Thyroid gland (tissue), 4 donors: ENCODE data around the gene ALOX12. TPM values are rescaled to one million over a fixed set of nuclear protein-coding genes. Genes with fewer than 3 reads are reported as not detected.
A peak's percentile ranks its signal among the peaks of the same experiment; 100 is the strongest.

Source experiments
- DNase-seq, 2 donors: peaks; one replicate each; pipeline ENCODE4 v3.0.0-alpha.2; 2019
- H3K27ac ChIP-seq, 3 donors: fragments of 200-600 bp; sonication (generic); 1 replicate in 2 of 3; 2 replicates in 1 of 3; pipeline ENCODE4 v1.5.1; 2016 to 2019; ENCODE audit warnings: mild to moderate bottlenecking in 1 of 3, moderate library complexity in 1 of 3
- H3K27me3 ChIP-seq: fragments of 200-600 bp; sonication (generic); one replicate; pipeline ENCODE4 v1.5.1; 2019
- H3K36me3 ChIP-seq, 2 donors: fragments of 200-600 bp; sonication (generic); one replicate each; pipeline ENCODE4 v1.5.1; 2016 to 2019
- H3K4me1 ChIP-seq, 2 donors: fragments of 200-600 bp; sonication (generic); one replicate each; pipeline ENCODE4 v1.5.1; 2017 to 2019
- H3K4me3 ChIP-seq, 3 donors: fragments of 200-600 bp; sonication (generic); replicated peaks in 1 of 3; 1 replicate in 2 of 3; 2 replicates in 1 of 3; pipeline ENCODE4 v1.5.1; 2016; ENCODE audit warnings: mild to moderate bottlenecking in 1 of 3
- H3K9me3 ChIP-seq: fragments of 200-600 bp; sonication (generic); one replicate; pipeline ENCODE4 v1.5.1; 2017
- CTCF ChIP-seq, 6 experiments: fragments of 200-600 bp in 3 of 6; fragments of 450-650 bp in 3 of 6; sonication (generic) in 3 of 6; IDR thresholded peaks; one replicate each; pipeline ENCODE4 v1.5.1; 2016 to 2019; ENCODE audit warnings: antibody characterized with exemption in 6 of 6, mild to moderate bottlenecking in 2 of 6, inconsistent platforms in 1 of 6, moderate library complexity in 1 of 6
- POLR2A ChIP-seq, 2 donors: fragments of 450-650 bp; IDR thresholded peaks; one replicate each; pipeline ENCODE4 v1.6.1; 2017; ENCODE audit warnings: antibody characterized with exemption in 2 of 2, mild to moderate bottlenecking in 2 of 2, moderate library complexity in 1 of 2
- WGBS, 2 donors: methylation state at CpG; one replicate each; pipeline ENCODE4 v1.1.5; 2017; 5-methylcytosine and 5-hydroxymethylcytosine counted together
- intact Hi-C: fragments of 100-400 bp; cut with DNase I; formaldehyde crosslinking; loops from one replicate; pipeline ENCODE4 v1.15.1; 2023
- total RNA-seq, 4 donors: library from RNA; depleted of rRNA; stranded (reverse); fragments of >200 nt; gene quantifications; one replicate each; pipeline ENCODE4 v1.2.3, GENCODE V29; 2016

ALOX12 gene
- total RNA-seq, 4 donors from 2014 or later, result not detected

GRCh38 chr17:7001318-7001961 lies 5.6 kb downstream of the ALOX12 start:
- H3K27me3 ChIP-seq, result no peaks in the 10 kb centered on the region
- H3K4me1 ChIP-seq, result peaks cover 0 to under 1% of the 10 kb centered on the region in 2 donors
- H3K9me3 ChIP-seq, result no peaks in the 10 kb centered on the region
- peaks cover 13 to 18% of the 10 kb centered on the region in 2 donors for H3K36me3 ChIP-seq
- intact Hi-C loops, result loop anchor here (5.0 kb wide), 1 partner anchor 89 kb away; no protein-coding TSS in a partner anchor
- no peak overlapping the region for H3K27ac ChIP-seq
- peak in 1 of 6 experiments; percentile 35 for TF ChIP-seq CTCF (IDR thresholded peaks at IDR 0.05)
- TF ChIP-seq POLR2A (IDR thresholded peaks at IDR 0.05), result no peak
- DNase-seq, result no peak
- 73 to 76% methylated on average over 10 of the region's 10 CpGs for WGBS, 2 donors
- H3K4me3 ChIP-seq, result no peak overlapping the region

- Histone ChIP-seq H3K4me3 (no peak overlapping the region), H3K4me1 (no peaks in the 10 kb centered on the region), H3K36me3 (peaks cover 13 to 18% of the 10 kb centered on the region in 2 donors), H3K27me3 (no peaks in the 10 kb centered on the region), H3K27ac (no peak overlapping the region), H3K9me3 (no peaks in the 10 kb centered on the region)
- no peak for DNase-seq
- WGBS, 2 donors, result 90 to 96% methylated on average over 6 of the region's 6 CpGs
- TF ChIP-seq POLR2A (IDR thresholded peaks at IDR 0.05) (no peak), CTCF (IDR thresholded peaks at IDR 0.05) (no peak)
- intact Hi-C loops, result loop anchor here (5.0 kb wide), 1 partner anchor 90 kb away; no protein-coding TSS in a partner anchor
Observed at GRCh38 chr17:7002288-7003047, 6.6 kb downstream of the ALOX12 start.

- Histone ChIP-seq H3K36me3 (peaks cover 13 to 18% of the 10 kb centered on the region in 2 donors), H3K9me3 (no peaks in the 10 kb centered on the region), H3K4me3 (no peak overlapping the region), H3K27ac (no peak overlapping the region), H3K27me3 (no peaks in the 10 kb centered on the region), H3K4me1 (no peaks in the 10 kb centered on the region)
- WGBS, 2 donors, result 96 to 100% methylated on average over 2 of the region's 2 CpGs
- no peak for DNase-seq
- TF ChIP-seq POLR2A (IDR thresholded peaks at IDR 0.05) (no peak), CTCF (IDR thresholded peaks at IDR 0.05) (no peak)
- intact Hi-C loops, result loop anchor here (5.0 kb wide), 1 partner anchor 91 kb away; no protein-coding TSS in a partner anchor
Observed at GRCh38 chr17:7003745-7004144, 7.9 kb downstream of the ALOX12 start.

- intact Hi-C loops, result loop anchor here (5.0 kb wide), 1 partner anchor 92 kb away; no protein-coding TSS in a partner anchor
- no peak overlapping the region for H3K27ac ChIP-seq
- no peaks in the 10 kb centered on the region for H3K9me3 ChIP-seq
- no peaks in the 10 kb centered on the region for H3K27me3 ChIP-seq
- WGBS, 2 donors, result 80 to 81% methylated on average over 2 of the region's 2 CpGs
- no peak overlapping the region for H3K4me3 ChIP-seq
- TF ChIP-seq CTCF (IDR thresholded peaks at IDR 0.05) (peak in 4 of 6 experiments; percentile 56 to 67 (median 64)), POLR2A (IDR thresholded peaks at IDR 0.05) (no peak)
- H3K4me1 ChIP-seq, result no peaks in the 10 kb centered on the region
- peaks cover 11 to 13% of the 10 kb centered on the region in 2 donors for H3K36me3 ChIP-seq
- DNase-seq, result no peak
Observed at GRCh38 chr17:7004398-7005253, 8.8 kb downstream of the ALOX12 start.
